C1 segment of cervical spinal cord (tissue), 14 donors: ENCODE data around the gene ZNF616.
"Not testable (repeated sequence)": the region's sequence is repeated elsewhere in the genome, so short reads cannot be mapped to it uniquely, and the experiment has no call there.

Source experiments
- DNase-seq, 14 donors: peaks; one replicate each; lab custom pipeline; 2025; lab: John Stamatoyannopoulos, UW

Gene ZNF616

DNA sequence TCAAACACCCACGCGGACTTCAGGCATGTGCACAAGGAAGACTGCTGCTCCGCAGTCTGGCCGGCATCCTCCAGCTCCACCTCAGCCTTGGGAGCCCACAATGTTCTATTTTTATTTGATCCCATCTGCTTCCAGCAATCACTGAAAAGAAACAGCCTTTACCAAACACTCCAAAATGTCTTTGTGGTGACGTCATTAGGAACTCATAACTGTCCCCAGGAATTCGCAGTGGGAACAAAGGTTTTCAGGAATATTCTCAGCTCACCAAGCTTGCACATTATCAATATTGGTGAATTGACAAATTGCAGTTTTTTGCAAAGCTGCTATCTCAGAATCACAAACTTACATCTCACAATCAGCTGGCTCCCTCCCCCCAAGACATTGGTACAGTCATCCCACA, 29.0 kb downstream of the ZNF616 start:
- DNase-seq: no peak

- DNase-seq: no peak
These were observed 37.0 kb downstream of the ZNF616 start for GRCh38 chr19:52102782-52103181.

DNA sequence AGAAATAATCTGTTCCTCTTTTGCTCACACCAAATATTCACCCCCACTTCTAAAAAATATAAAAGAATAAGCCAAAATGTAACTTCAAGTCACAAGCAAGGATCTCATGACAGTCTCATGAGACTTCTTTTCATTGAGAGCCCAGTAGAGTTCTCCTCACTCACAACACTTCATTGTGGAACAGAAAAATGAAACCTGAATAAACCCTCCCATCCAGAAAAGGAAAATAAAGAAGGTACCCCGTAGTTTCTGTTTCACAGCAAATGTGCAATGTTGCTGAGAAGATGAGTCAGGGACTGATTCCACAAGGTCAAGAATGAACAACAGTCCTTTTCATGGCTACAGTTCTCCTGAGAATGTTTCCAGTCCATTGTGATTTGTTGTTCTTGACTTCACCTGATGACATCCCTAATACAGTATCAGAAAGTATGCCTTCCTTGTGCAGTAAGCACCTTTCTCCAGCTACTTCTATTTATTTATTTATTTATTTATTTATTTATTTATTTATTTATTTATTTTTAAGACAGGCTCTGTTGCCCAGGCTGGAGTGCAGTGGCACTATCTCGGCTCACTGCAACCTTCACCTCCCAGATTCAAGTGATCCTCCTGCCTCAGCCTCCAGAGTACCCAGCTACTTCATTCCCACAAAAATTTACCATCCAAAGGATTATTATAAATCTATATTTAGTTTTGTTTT, 37.7 kb downstream of the ZNF616 start:
- DNase-seq: no peak

DNA sequence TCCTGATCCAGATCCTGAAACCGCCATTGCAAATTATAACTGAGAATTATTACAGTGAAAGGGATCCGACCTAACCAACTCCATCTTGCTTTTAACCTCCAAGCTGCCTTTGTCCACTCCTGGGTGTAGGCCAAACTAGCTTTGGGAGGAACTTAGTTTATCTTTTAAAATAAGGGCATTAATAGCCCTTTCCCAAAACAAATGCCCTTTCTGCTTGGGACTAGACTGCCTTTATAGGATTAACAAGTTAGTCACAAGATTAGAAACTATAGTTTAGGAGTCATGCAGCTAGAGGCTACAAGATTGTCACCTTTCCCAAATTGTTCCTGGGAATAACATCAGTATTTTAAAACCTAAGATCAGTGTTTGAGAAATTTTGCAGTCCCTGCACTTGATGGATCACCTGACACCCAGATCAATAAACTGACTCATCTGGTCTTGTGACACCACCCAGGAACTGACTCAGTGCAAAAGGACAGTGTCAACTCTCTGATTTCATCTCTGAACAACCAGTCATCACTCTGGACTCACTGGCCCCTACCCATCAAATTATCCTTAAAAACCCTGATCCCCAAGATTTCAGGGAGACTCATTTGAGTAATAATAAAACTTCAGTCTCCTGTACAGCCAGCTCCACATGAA, 40.1 kb downstream of the ZNF616 start:
- no peak for DNase-seq

- DNase-seq: not testable (repeated sequence)
These were observed 43.3 kb downstream of the ZNF616 start for GRCh38 chr19:52096416-52096815.

DNA sequence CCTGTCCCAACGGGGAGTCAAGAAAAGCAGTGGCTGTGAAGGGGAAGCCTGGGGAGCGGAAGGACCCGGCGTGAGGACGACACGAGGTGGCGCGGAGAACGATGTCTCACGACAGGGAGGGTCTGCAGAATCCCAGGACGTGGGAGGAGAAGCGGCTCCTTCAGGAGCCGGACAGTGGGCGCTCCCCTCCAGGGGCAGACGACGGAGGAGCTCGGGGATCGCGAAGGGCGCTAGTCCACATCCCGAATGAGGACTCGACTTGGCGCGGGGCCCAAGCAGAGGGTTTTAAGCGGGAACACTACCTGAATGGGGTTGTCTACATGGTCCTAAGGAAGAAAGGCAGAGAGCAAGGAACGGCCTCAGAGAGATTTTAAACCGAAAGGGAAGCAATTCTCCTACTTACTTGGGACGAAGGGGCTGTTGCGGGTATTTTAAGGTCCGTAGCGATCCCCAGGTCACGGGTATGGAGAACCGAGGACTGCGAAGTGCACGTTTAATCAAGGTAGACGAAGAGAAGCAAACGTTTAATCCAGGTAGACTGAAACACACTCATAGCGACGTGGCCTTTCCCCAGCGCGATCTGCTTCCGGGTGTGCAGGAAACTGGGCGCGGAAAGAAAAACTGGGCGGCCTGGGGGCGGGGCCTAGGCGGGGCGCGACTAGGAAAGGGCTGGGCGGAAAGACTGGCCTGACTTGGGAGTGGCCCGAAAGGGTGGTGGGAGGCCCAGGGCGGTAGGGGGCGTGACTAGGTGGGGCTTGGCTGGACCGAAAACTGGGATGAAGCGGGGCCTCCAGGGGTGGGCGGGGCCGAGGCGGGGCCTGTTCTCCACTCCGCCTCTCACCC, 44.3 kb downstream of the ZNF616 start, which contains the start of gene ZNF841:
Gene ZNF841, minus strand, starts transcription at position 594 of the 843 bp plus-strand sequence. CDS start 10,964 bp downstream, outside the sequence.
- DNase-seq: peak; percentile 46 to 95 (median 83)

DNA sequence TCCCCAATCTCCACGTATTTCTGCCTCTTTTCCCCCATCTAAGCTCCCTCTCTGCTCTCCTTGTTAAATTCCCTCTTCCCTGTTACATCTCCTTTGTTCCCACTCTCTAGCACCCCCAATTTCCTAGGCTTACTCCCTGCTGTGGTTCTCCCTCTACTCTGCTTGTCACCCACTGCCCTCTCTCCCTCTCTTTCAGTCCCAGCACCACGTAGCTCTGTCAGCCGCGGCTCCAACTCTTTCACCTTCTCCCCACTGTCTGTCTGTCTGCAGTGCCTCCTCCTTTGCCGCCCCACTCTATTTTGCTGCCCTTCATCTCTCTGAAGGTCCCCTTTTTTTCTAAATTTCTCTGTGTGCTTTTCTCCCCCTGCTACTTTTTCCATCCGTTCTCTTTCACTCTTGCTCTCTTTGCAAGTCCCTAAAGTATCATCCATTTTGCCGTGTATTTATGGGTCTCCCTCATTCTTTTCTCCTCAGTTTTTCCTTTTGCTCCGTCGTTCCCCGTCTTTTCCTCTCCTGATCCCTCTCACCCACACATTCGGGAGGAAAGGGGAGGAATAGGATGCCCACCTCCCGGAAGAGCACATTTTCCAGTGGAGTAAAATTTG, 45.1 kb downstream of the ZNF616 start:
- no peak for DNase-seq

- DNase-seq: no peak
These were observed 53.3 kb downstream of the ZNF616 start for GRCh38 chr19:52086481-52086880.

GRCh38 chr19:52070496-52070895, 69.2 kb downstream of the ZNF616 start:
- no peak for DNase-seq

- no peak for DNase-seq
These were observed 70.1 kb downstream of the ZNF616 start for GRCh38 chr19:52069653-52070052.

GRCh38 chr19:52066258-52066863, 73.4 kb downstream of the ZNF616 start:
- no peak for DNase-seq

GRCh38 chr19:52065399-52065798, 74.3 kb downstream of the ZNF616 start:
- no peak for DNase-seq
